ENCODE measurements around the gene LSM14B. TPM values are rescaled to one million over a fixed set of nuclear protein-coding genes. Genes with fewer than 3 reads are reported as not detected.

The LSM14B gene
- total RNA-seq, 4 donors from 2014 or later = 27.1 to 35.5 (median 33.3) TPM

- peaks cover 0 to 10% (median 0%) of the 10 kb centered on the region in 3 donors for H3K36me3 ChIP-seq
- no peaks in the 10 kb centered on the region for H3K27me3 ChIP-seq
- H3K27ac ChIP-seq = no peak overlapping the region
- DNase-seq = no peak
- H3K9me3 ChIP-seq = no peaks in the 10 kb centered on the region
- no peak overlapping the region for H3K4me3 ChIP-seq
- peaks cover 0 to 5% (median 0%) of the 10 kb centered on the region in 4 donors for H3K4me1 ChIP-seq
- no peak for TF ChIP-seq CTCF (IDR thresholded peaks at IDR 0.05)
- TF ChIP-seq POLR2A (IDR thresholded peaks at IDR 0.05) = no peak
These were observed 29.6 kb downstream of the LSM14B start for GRCh38 chr20:62151835-62152364.

GRCh38 chr20:62155428-62156253 lies 33.4 kb downstream of the LSM14B start:
- H3K27me3 ChIP-seq = no peaks in the 10 kb centered on the region
- no peak overlapping the region for H3K27ac ChIP-seq
- H3K9me3 ChIP-seq = no peaks in the 10 kb centered on the region
- no peak for TF ChIP-seq POLR2A (IDR thresholded peaks at IDR 0.05)
- no peak for TF ChIP-seq CTCF (IDR thresholded peaks at IDR 0.05)
- peaks cover 0 to 22% (median 0%) of the 10 kb centered on the region in 3 donors for H3K36me3 ChIP-seq
- H3K4me3 ChIP-seq = no peak overlapping the region
- H3K4me1 ChIP-seq = peaks cover 0 to 5% (median 1%) of the 10 kb centered on the region in 4 donors
- DNase-seq = no peak

- no peak overlapping the region for H3K4me3 ChIP-seq
- TF ChIP-seq CTCF (IDR thresholded peaks at IDR 0.05) = no peak
- no peak for TF ChIP-seq POLR2A (IDR thresholded peaks at IDR 0.05)
- H3K27ac ChIP-seq = no peak overlapping the region
- H3K9me3 ChIP-seq = no peaks in the 10 kb centered on the region
- peaks cover 0 to 5% (median 1%) of the 10 kb centered on the region in 4 donors for H3K4me1 ChIP-seq
- DNase-seq = no peak
- H3K36me3 ChIP-seq = peaks cover 0 to 27% (median 0%) of the 10 kb centered on the region in 3 donors
- H3K27me3 ChIP-seq = no peaks in the 10 kb centered on the region
These were observed 33.9 kb downstream of the LSM14B start for GRCh38 chr20:62156254-62156556.

GRCh38 chr20:62156592-62157386 lies 34.5 kb downstream of the LSM14B start:
- Histone ChIP-seq H3K27ac (no peak overlapping the region), H3K4me3 (no peak overlapping the region), H3K36me3 (peaks cover 0 to 33% (median 0%) of the 10 kb centered on the region in 3 donors), H3K9me3 (no peaks in the 10 kb centered on the region), H3K4me1 (peaks cover 0 to 5% (median 1%) of the 10 kb centered on the region in 4 donors), H3K27me3 (no peaks in the 10 kb centered on the region)
- DNase-seq = peak; percentile 53 to 79 (median 73)
- TF ChIP-seq CTCF (IDR thresholded peaks at IDR 0.05) = peak in 5 of 6 experiments; percentile 56 to 69 (median 57)
- TF ChIP-seq POLR2A (IDR thresholded peaks at IDR 0.05) = no peak

GRCh38 chr20:62157387-62158087 lies 35.3 kb downstream of the LSM14B start:
- TF ChIP-seq POLR2A (IDR thresholded peaks at IDR 0.05) = no peak
- no peak for TF ChIP-seq CTCF (IDR thresholded peaks at IDR 0.05)
- H3K27me3 ChIP-seq = no peaks in the 10 kb centered on the region
- peaks cover 0 to 38% (median 0%) of the 10 kb centered on the region in 3 donors for H3K36me3 ChIP-seq
- DNase-seq = no peak
- peaks cover 0 to 5% (median 1%) of the 10 kb centered on the region in 4 donors for H3K4me1 ChIP-seq
- no peak overlapping the region for H3K27ac ChIP-seq
- no peak overlapping the region for H3K4me3 ChIP-seq
- H3K9me3 ChIP-seq = no peaks in the 10 kb centered on the region

Measured in Peyer's patch (tissue), 4 donors.